PC-9 (cell line): Measurements from ENCODE around the gene OR10H3. TPM values are rescaled to one million over a fixed set of nuclear protein-coding genes. Genes with fewer than 3 reads are reported as not detected.
A peak's percentile ranks its signal among the peaks of the same experiment; 100 is the strongest.

Experiments
- BruUV-seq: library from RNA; stranded (reverse); fragments of 400-500 nt; replicated peaks from 2 replicates; lab custom pipeline; 2021; lab: Mats Ljungman, UMichigan
- CTCF ChIA-PET: fragments of 300-600 bp; sonication (Branson Sonifier 250); formaldehyde crosslinking; loops from one replicate; lab custom pipeline; 2022; ENCODE audit warnings: antibody characterized with exemption; lab: Charles Lee
- POLR2A ChIA-PET: fragments of 300-600 bp; sonication (Branson Sonifier 250); formaldehyde crosslinking; loops from one replicate; lab custom pipeline; 2022; ENCODE audit warnings: antibody characterized with exemption; ENCODE audit not compliant: unreplicated experiment; lab: Charles Lee
- DNase-seq, 2 experiments: peaks; one replicate each; pipeline versions ENCODE4 v3.0.0 to v3.0.0-alpha.2; 2015 to 2022; ENCODE audit warnings: mixed read lengths in 1 of 2
- H2AFZ ChIP-seq: fragments of 200-600 bp; sonication (generic); 2 replicates; pipeline ENCODE4 v1.8.1; 2017; ENCODE audit warnings: antibody characterized with exemption
- H3F3A ChIP-seq: fragments of 200-600 bp; sonication (generic); 2 replicates; pipeline ENCODE4 v1.8.1; 2017; ENCODE audit warnings: antibody characterized with exemption, mild to moderate bottlenecking, low read depth; ENCODE audit not compliant: insufficient read depth
- H3K27ac ChIP-seq: fragments of 200-600 bp; sonication (generic); 2 replicates; pipeline ENCODE4 v1.6.1; 2016; ENCODE audit warnings: mixed run types
- H3K27me3 ChIP-seq: fragments of 200-600 bp; sonication (generic); 2 replicates; pipeline ENCODE4 v1.6.1; 2016; ENCODE audit warnings: low read depth, mixed run types; ENCODE audit not compliant: insufficient read depth
- H3K36me3 ChIP-seq: fragments of 200-600 bp; sonication (generic); 2 replicates; pipeline ENCODE4 v1.6.1; 2016; ENCODE audit warnings: low read depth, mixed run types
- H3K4me1 ChIP-seq: fragments of 200-600 bp; sonication (generic); replicated peaks from 2 replicates; pipeline ENCODE4 v1.6.1; 2016; ENCODE audit warnings: mixed run types; ENCODE audit not compliant: insufficient read depth
- H3K4me2 ChIP-seq: fragments of 200-600 bp; sonication (generic); 2 replicates; pipeline ENCODE4 v1.6.1; 2017; ENCODE audit warnings: mixed run types
- H3K4me3 ChIP-seq: fragments of 200-600 bp; sonication (generic); 2 replicates; pipeline ENCODE4 v1.6.1; 2016; ENCODE audit warnings: mixed run types
- H3K79me2 ChIP-seq: fragments of 200-600 bp; sonication (generic); 2 replicates; pipeline ENCODE4 v1.6.1; 2017; ENCODE audit warnings: low read depth, mixed run types
- H3K9me2 ChIP-seq: fragments of 200-600 bp; sonication (generic); 2 replicates; pipeline ENCODE4 v1.8.1; 2017; ENCODE audit warnings: mild to moderate bottlenecking; ENCODE audit not compliant: insufficient read depth
- H3K9me3 ChIP-seq: fragments of 200-600 bp; sonication (generic); 2 replicates; pipeline ENCODE4 v1.8.1; 2016; ENCODE audit warnings: low read depth; ENCODE audit not compliant: insufficient read depth
- H4K20me1 ChIP-seq: fragments of 200-600 bp; sonication (generic); 2 replicates; pipeline ENCODE4 v1.8.1; 2017; ENCODE audit not compliant: insufficient read depth
- CTCF ChIP-seq: fragments of 200-600 bp; sonication (generic); conservative IDR thresholded peaks from 2 replicates; pipeline ENCODE4 v1.6.1; 2017; ENCODE audit warnings: mixed run types, antibody characterized with exemption, mild to moderate bottlenecking, moderate library complexity
- EZH2 ChIP-seq: fragments of 200-600 bp; sonication (generic); IDR thresholded peaks from 2 replicates; pipeline ENCODE4 v1.8.0; 2017; ENCODE audit warnings: antibody characterized with exemption, low read depth
- intact Hi-C: fragments of 100-400 bp; cut with micrococcal nuclease; formaldehyde crosslinking; loops from one replicate; pipeline ENCODE4 v1.10.0; 2022; ENCODE audit not compliant: unreplicated experiment
- total RNA-seq: library from RNA; stranded (reverse); gene quantifications from 2 replicates; pipeline ENCODE4 v1.2.3, GENCODE V29; 2021

The OR10H3 gene
- total RNA-seq, 1 experiment from 2014 or later = not detected

- intact Hi-C loops = no loop called here
- Histone ChIP-seq H3K36me3 (no peaks in the 10 kb centered on the region), H3F3A (no peaks in the 10 kb centered on the region), H4K20me1 (no peaks in the 10 kb centered on the region), H3K9me2 (no peaks in the 10 kb centered on the region), H3K27me3 (peaks cover 12% of the 10 kb centered on the region; the same call in 1 of the 2 replicates), H3K79me2 (no peaks in the 10 kb centered on the region), H3K4me2 (no peak overlapping the region), H3K9me3 (no peaks in the 10 kb centered on the region), H2AFZ (no peak overlapping the region), H3K4me1 (no peaks in the 10 kb centered on the region), H3K4me3 (no peak overlapping the region), H3K27ac (no peak overlapping the region)
- CTCF ChIA-PET = no interaction called here
- POLR2A ChIA-PET = no interaction called here
- DNase-seq = peak in 1 of 2 experiments; percentile 5
- no TSS peak for BruUV-seq
- TF ChIP-seq CTCF = no peak
- no peak for TF ChIP-seq EZH2
Measured at GRCh38 chr19:15733895-15734294, 3.9 kb upstream of the OR10H3 start.

- Histone ChIP-seq H3K9me2 (no peaks in the 10 kb centered on the region), H3F3A (no peaks in the 10 kb centered on the region), H3K36me3 (no peaks in the 10 kb centered on the region), H2AFZ (no peak overlapping the region), H3K27ac (no peak overlapping the region), H3K9me3 (0 out of 2 replicates have a peak, but pooled peaks cover 5% of the 10 kb centered on the region), H3K4me2 (no peak overlapping the region), H4K20me1 (no peaks in the 10 kb centered on the region), H3K4me1 (no peaks in the 10 kb centered on the region), H3K79me2 (no peaks in the 10 kb centered on the region), H3K27me3 (peaks cover 22% of the 10 kb centered on the region), H3K4me3 (no peak overlapping the region)
- no TSS peak for BruUV-seq
- intact Hi-C loops = no loop called here
- ChIA-PET POLR2A (no interaction called here), CTCF (no interaction called here)
- no peak for DNase-seq
- TF ChIP-seq EZH2 = no peak
- no peak for TF ChIP-seq CTCF
Measured at GRCh38 chr19:15740785-15741184, 3.0 kb downstream of the OR10H3 start.

- BruUV-seq = no TSS peak
Measured at GRCh38 chr19:15748239-15748638, 10.5 kb downstream of the OR10H3 start.

More at GRCh38 chr19:15748239-15748638, 10.5 kb downstream of the OR10H3 start:
- ChIA-PET CTCF (no interaction called here), POLR2A (no interaction called here)
- intact Hi-C loops = no loop called here
- Histone ChIP-seq H3K79me2 (no peaks in the 10 kb centered on the region), H3F3A (no peaks in the 10 kb centered on the region), H3K36me3 (no peaks in the 10 kb centered on the region), H2AFZ (no peak overlapping the region), H3K9me3 (no peaks in the 10 kb centered on the region), H3K4me3 (no peak overlapping the region), H4K20me1 (no peaks in the 10 kb centered on the region), H3K27me3 (peaks cover 64% of the 10 kb centered on the region), H3K4me2 (no peak overlapping the region), H3K4me1 (no peaks in the 10 kb centered on the region), H3K9me2 (no peaks in the 10 kb centered on the region), H3K27ac (no peak overlapping the region)
- TF ChIP-seq CTCF = no peak
- TF ChIP-seq EZH2 = peak; percentile 74; the same call in 1 of the 2 replicates
- DNase-seq = no peak
